Erythroblast (primary cell): Measurements from ENCODE around the gene SLC36A1.
A peak's percentile ranks its signal among the peaks of the same experiment; 100 is the strongest.

ENCODE experiments used
- DNase-seq, 2 experiments: peaks; one replicate each; lab custom pipeline; 2025; lab: John Stamatoyannopoulos, UW
- GATA1 ChIP-seq: IDR thresholded peaks from 2 replicates; pipeline ENCODE4 v1.6.1; 2011; ENCODE audit warnings: low read depth, mild to moderate bottlenecking, control low read depth, low read length, moderate library complexity
- POLR2A ChIP-seq: IDR thresholded peaks from 2 replicates; pipeline ENCODE4 v1.6.1; 2011; ENCODE audit warnings: mild to moderate bottlenecking, low read length

SLC36A1 gene

GRCh38 chr5:151509836-151510235 lies 62.4 kb downstream of the SLC36A1 start:
- no peak for DNase-seq
- no peak for TF ChIP-seq GATA1
- TF ChIP-seq POLR2A: no peak

- TF ChIP-seq POLR2A (no peak), GATA1 (no peak)
- DNase-seq: no peak
Measured at GRCh38 chr5:151517122-151517920, 69.9 kb downstream of the SLC36A1 start.

- no peak for TF ChIP-seq GATA1
- TF ChIP-seq POLR2A: no peak
- DNase-seq: no peak
Measured at GRCh38 chr5:151520294-151520693, 72.9 kb downstream of the SLC36A1 start.

GRCh38 chr5:151522226-151522625 lies 74.8 kb downstream of the SLC36A1 start:
- TF ChIP-seq POLR2A (no peak), GATA1 (no peak)

GRCh38 chr5:151523335-151523734 lies 75.9 kb downstream of the SLC36A1 start:
- DNase-seq: peak; percentile 69 to 79
- no peak for TF ChIP-seq GATA1
- no peak for TF ChIP-seq POLR2A

More at GRCh38 chr5:151522226-151522625, 74.8 kb downstream of the SLC36A1 start:
- no peak for DNase-seq

- no peak for DNase-seq
- TF ChIP-seq GATA1 (no peak), POLR2A (no peak)
Measured at GRCh38 chr5:151528153-151528552, 80.8 kb downstream of the SLC36A1 start.

- TF ChIP-seq POLR2A (no peak), GATA1 (no peak)
Measured at GRCh38 chr5:151528996-151529395, 81.6 kb downstream of the SLC36A1 start.

GRCh38 chr5:151531581-151531980 lies 84.2 kb downstream of the SLC36A1 start:
- TF ChIP-seq POLR2A (no peak), GATA1 (no peak)
- no peak for DNase-seq

More at GRCh38 chr5:151528996-151529395, 81.6 kb downstream of the SLC36A1 start:
- DNase-seq: peak in 1 of 2 experiments; percentile 14

- TF ChIP-seq POLR2A (no peak), GATA1 (no peak)
- no peak for DNase-seq
Measured at GRCh38 chr5:151532416-151532815, 85.0 kb downstream of the SLC36A1 start.

GRCh38 chr5:151534350-151534749 lies 86.9 kb downstream of the SLC36A1 start:
- TF ChIP-seq GATA1 (no peak), POLR2A (no peak)
- DNase-seq: no peak

GRCh38 chr5:151537044-151537443 lies 89.6 kb downstream of the SLC36A1 start:
- no peak for DNase-seq
- TF ChIP-seq POLR2A: no peak
- no peak for TF ChIP-seq GATA1

- no peak for DNase-seq
- TF ChIP-seq POLR2A (no peak), GATA1 (no peak)
Measured at GRCh38 chr5:151541571-151541970, 94.2 kb downstream of the SLC36A1 start.
